Thyroid gland (tissue), 4 donors: ENCODE data around the gene SLC25A26.

Experiments used
- POLR2A ChIP-seq, 2 donors: fragments of 450-650 bp; IDR thresholded peaks; one replicate each; pipeline ENCODE4 v1.6.1; 2017; ENCODE audit warnings: antibody characterized with exemption in 2 of 2, mild to moderate bottlenecking in 2 of 2, moderate library complexity in 1 of 2
- TF ChIP-seq, protein P1 (sequence below), 6 experiments: fragments of 200-600 bp in 3 of 6; fragments of 450-650 bp in 3 of 6; sonication (generic) in 3 of 6; IDR thresholded peaks; one replicate each; pipeline ENCODE4 v1.5.1; 2016 to 2019; ENCODE audit warnings: antibody characterized with exemption in 6 of 6, mild to moderate bottlenecking in 2 of 6, inconsistent platforms in 1 of 6, moderate library complexity in 1 of 6

DNA sequence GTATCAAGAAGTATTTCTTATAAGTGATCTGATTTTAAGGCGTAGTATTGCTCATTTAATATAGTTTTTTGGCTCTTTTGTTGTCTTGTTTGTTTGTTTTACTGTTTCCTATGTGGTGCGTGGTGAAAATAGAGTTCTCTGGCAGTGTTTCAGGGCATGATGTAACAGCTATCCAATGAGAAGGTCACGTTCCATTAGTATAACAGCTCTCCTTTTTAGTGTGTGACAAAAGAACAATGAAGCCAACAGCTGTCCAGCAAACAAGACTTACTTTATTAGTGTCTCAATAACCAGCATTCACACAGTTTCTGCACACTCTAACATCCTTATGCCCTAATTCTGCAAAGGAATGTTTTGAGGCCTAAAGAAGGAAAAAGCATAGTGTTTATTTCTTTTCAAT, 127.9 kb downstream of the SLC25A26 start:
- TF ChIP-seq, protein P1, sequence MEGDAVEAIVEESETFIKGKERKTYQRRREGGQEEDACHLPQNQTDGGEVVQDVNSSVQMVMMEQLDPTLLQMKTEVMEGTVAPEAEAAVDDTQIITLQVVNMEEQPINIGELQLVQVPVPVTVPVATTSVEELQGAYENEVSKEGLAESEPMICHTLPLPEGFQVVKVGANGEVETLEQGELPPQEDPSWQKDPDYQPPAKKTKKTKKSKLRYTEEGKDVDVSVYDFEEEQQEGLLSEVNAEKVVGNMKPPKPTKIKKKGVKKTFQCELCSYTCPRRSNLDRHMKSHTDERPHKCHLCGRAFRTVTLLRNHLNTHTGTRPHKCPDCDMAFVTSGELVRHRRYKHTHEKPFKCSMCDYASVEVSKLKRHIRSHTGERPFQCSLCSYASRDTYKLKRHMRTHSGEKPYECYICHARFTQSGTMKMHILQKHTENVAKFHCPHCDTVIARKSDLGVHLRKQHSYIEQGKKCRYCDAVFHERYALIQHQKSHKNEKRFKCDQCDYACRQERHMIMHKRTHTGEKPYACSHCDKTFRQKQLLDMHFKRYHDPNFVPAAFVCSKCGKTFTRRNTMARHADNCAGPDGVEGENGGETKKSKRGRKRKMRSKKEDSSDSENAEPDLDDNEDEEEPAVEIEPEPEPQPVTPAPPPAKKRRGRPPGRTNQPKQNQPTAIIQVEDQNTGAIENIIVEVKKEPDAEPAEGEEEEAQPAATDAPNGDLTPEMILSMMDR (IDR thresholded peaks at IDR 0.05): no peak
- no peak for TF ChIP-seq POLR2A (IDR thresholded peaks at IDR 0.05)
